K562 (cell line): ENCODE results near the gene RUNDC1. TPM values are rescaled to one million over a fixed set of nuclear protein-coding genes. Genes with fewer than 3 reads are reported as not detected.
A peak's percentile ranks its signal among the peaks of the same experiment; 100 is the strongest.

Experiments used
- ATAC-seq: fragments of 200-7000 bp; cut with Tn5 transposase; 3 replicates; pipeline ENCODE4 v1.9.1; 2020; ENCODE audit warnings: moderate library complexity
- BruUV-seq: library from RNA; stranded (reverse); fragments of 400-500 nt; replicated peaks from 2 replicates; lab custom pipeline; 2021; lab: Mats Ljungman, UMichigan
- CTCF ChIA-PET: fragments of 300-600 bp; formaldehyde crosslinking; extraction: SDS; loops from one replicate; lab custom pipeline; 2021; ENCODE audit warnings: low intra/inter-chr PET ratio; lab: Yijun Ruan, JAX
- POLR2A ChIA-PET: fragments of 300-600, 350-650 bp; sonication (Branson Sonifier 250); formaldehyde crosslinking; extraction: SDS; loops from one replicate; lab custom pipeline; 2021; ENCODE audit warnings: antibody characterized with exemption, inconsistent platforms; lab: Yijun Ruan, JAX
- DNase-seq, 4 experiments: peaks; one replicate each; pipeline versions ENCODE4 v3.0.0 to v3.0.0-alpha.2; 2011 to 2018; ENCODE audit warnings: low spot score in 3 of 4, mixed read lengths in 3 of 4; ENCODE audit errors: extremely low read depth in 1 of 4
- FAIRE-seq: peaks from 2 replicates; lab custom pipeline; 2011; peaks lifted over from hg19 to GRCh38; lab: Jason Lieb, UNC
- H2AFZ ChIP-seq: 2 replicates; pipeline ENCODE4 v1.6.0; 2011; ENCODE audit warnings: low read depth, low read length, control low read depth, inconsistent platforms
- H3K27ac ChIP-seq: fragments of 200-600 bp; 3 replicates; pipeline ENCODE4 v1.8.0; 2011; ENCODE audit warnings: low read depth, mild to moderate bottlenecking, control low read depth, inconsistent platforms, low read length, moderate library complexity, mixed read lengths; ENCODE audit errors: extremely low read depth
- H3K27me3 ChIP-seq, 2 experiments: fragments of 300-600 bp in 1 of 2; 2 replicates in 1 of 2; 3 replicates in 1 of 2; pipeline versions ENCODE4 v1.6.0 to v1.8.0; 2011; ENCODE audit warnings: inconsistent platforms in 2 of 2, low read length in 2 of 2, mild to moderate bottlenecking in 1 of 2, mixed read lengths in 1 of 2, moderate library complexity in 1 of 2; ENCODE audit not compliant: control insufficient read depth in 2 of 2, insufficient read depth in 2 of 2
- H3K36me3 ChIP-seq: fragments of 300-600 bp; 3 replicates; pipeline ENCODE4 v1.8.0; 2011; ENCODE audit warnings: mild to moderate bottlenecking, low read length, inconsistent platforms; ENCODE audit not compliant: control insufficient read depth, insufficient read depth
- H3K4me1 ChIP-seq, 2 experiments: fragments of 200-600 bp in 1 of 2; replicated peaks in 1 of 2; 2 replicates in 1 of 2; 3 replicates in 1 of 2; pipeline versions ENCODE4 v1.5.1 to v1.8.0; 2011; ENCODE audit warnings: inconsistent platforms in 2 of 2, low read length in 2 of 2, mild to moderate bottlenecking in 1 of 2, mixed read lengths in 1 of 2, moderate library complexity in 1 of 2; ENCODE audit not compliant: control insufficient read depth in 2 of 2, insufficient read depth in 2 of 2
- H3K4me2 ChIP-seq: 2 replicates; pipeline ENCODE4 v1.6.1; 2011; ENCODE audit warnings: low read length, control low read depth, inconsistent platforms, mixed read lengths; ENCODE audit not compliant: insufficient read depth
- H3K4me3 ChIP-seq: fragments of 200-600 bp; sonication (generic), shearing (Covaris generic); 2 replicates; pipeline ENCODE4 v1.5.1; 2016; ENCODE audit warnings: control low read depth, inconsistent platforms
- H3K79me2 ChIP-seq: fragments of 200-600 bp; 3 replicates; pipeline ENCODE4 v1.8.0; 2011; ENCODE audit warnings: low read length, inconsistent platforms; ENCODE audit not compliant: control insufficient read depth, insufficient read depth
- H3K9ac ChIP-seq, 2 experiments: 2 replicates each; pipeline versions ENCODE4 v1.6.0 to v1.6.1; 2011; ENCODE audit warnings: low read depth in 2 of 2, low read length in 2 of 2, control low read depth in 1 of 2, inconsistent platforms in 1 of 2, mild to moderate bottlenecking in 1 of 2, mixed read lengths in 1 of 2; ENCODE audit not compliant: insufficient read depth in 1 of 2
- H3K9me1 ChIP-seq: one replicate; pipeline ENCODE4 v1.6.0; 2011; ENCODE audit warnings: inconsistent platforms, mild to moderate bottlenecking, low read length, moderate library complexity; ENCODE audit not compliant: control insufficient read depth, insufficient read depth
- H3K9me3 ChIP-seq: replicated peaks from 2 replicates; pipeline ENCODE4 v1.5.1; 2011; ENCODE audit warnings: low read depth, low read length, inconsistent platforms; ENCODE audit not compliant: control insufficient read depth, insufficient read depth
- H4K20me1 ChIP-seq: replicated peaks from 2 replicates; pipeline ENCODE4 v1.6.1; 2011; ENCODE audit warnings: low read length, inconsistent platforms, mixed read lengths; ENCODE audit not compliant: control insufficient read depth, insufficient read depth
- CBFA2T2 ChIP-seq: fragments of 450-650 bp; conservative IDR thresholded peaks from 2 replicates; pipeline ENCODE4 v1.6.1; 2017; ENCODE audit warnings: mild to moderate bottlenecking
- CBFA2T3 ChIP-seq: fragments of 450-650 bp; IDR thresholded peaks from 2 replicates; pipeline ENCODE4 v1.6.1; 2017
- DPF2 ChIP-seq: fragments of 450-650 bp; IDR thresholded peaks from 2 replicates; pipeline ENCODE4 v1.6.1; 2016
- KDM1A ChIP-seq, 2 experiments: fragments of 450-650 bp; IDR thresholded peaks; 2 replicates each; pipeline ENCODE4 v1.6.1; 2016; ENCODE audit warnings: mild to moderate bottlenecking in 2 of 2
- PCBP2 ChIP-seq: fragments of 200-400 bp; formaldehyde crosslinking; IDR thresholded peaks from 2 replicates; pipeline ENCODE4 v1.6.1; 2018; ENCODE audit warnings: low read length, low read depth, mild to moderate bottlenecking, moderate library complexity; ENCODE audit not compliant: poor library complexity, severe bottlenecking
- PHTF2 ChIP-seq: fragments of 250-450 bp; sonication (Bioruptor Pico); IDR thresholded peaks from 2 replicates; pipeline ENCODE4 v1.5.0; 2021; ENCODE audit warnings: mild to moderate bottlenecking
- TAL1 ChIP-seq: fragments of 450-650 bp; IDR thresholded peaks from 2 replicates; pipeline ENCODE4 v1.6.1; 2016; ENCODE audit warnings: mild to moderate bottlenecking
- TCF3 ChIP-seq: sonication (generic); formaldehyde crosslinking; IDR thresholded peaks from 2 replicates; pipeline ENCODE4 v1.4.0; 2020; ENCODE audit warnings: mild to moderate bottlenecking, missing genetic modification reagents
- WGBS: fragments of 100-300 bp; shearing (Covaris generic); methylation state at CpG from one replicate; pipeline ENCODE4 v1.1.6; 2016; ENCODE audit warnings: low coverage, mixed read lengths; ENCODE audit not compliant: insufficient coverage; ENCODE audit errors: missing lambda C conversion rate; 5-methylcytosine and 5-hydroxymethylcytosine counted together
- in situ Hi-C: fragments of 300-500 bp; cut with MboI; formaldehyde crosslinking; loops from 4 replicates; pipeline ENCODE4 v1.15.0; 2018; ENCODE audit warnings: inconsistent platforms, mixed read lengths
- intact Hi-C: fragments of 100-400 bp; cut with micrococcal nuclease; formaldehyde crosslinking; loops from 2 replicates; pipeline ENCODE4 v1.14.2; 2022
- polyA plus RNA-seq, 8 experiments: library from polyadenylated mRNA; depleted of rRNA in 4 of 8; stranded (reverse) in 5 of 8; unstranded in 3 of 8; fragments of >200 nt; fragmentation: Nextera tagmentation in 2 of 8; fragmentation: Illumina TruSeq in 1 of 8; extraction: Ambion mirVana in 2 of 8; extraction: Trizol in 1 of 8; gene quantifications; 2 replicates each; pipeline versions ENCODE4 v1.2.1 to v1.2.3, GENCODE V29; 2011 to 2014; ENCODE audit warnings: inconsistent platforms in 1 of 8, missing spikeins in 1 of 8
- total RNA-seq, 7 experiments: library from RNA; depleted of rRNA in 6 of 7; stranded (reverse); fragments of >200 nt in 6 of 7; fragmentation: Illumina TruSeq in 2 of 7; extraction: Trizol in 2 of 7; gene quantifications; 2 replicates each; pipeline versions ENCODE4 v1.2.1 to v1.2.3, GENCODE V29; 2011 to 2021; ENCODE audit warnings: low replicate concordance in 1 of 7
- TF ChIP-seq, protein P1 (sequence below): sonication (generic); formaldehyde crosslinking; IDR thresholded peaks from 2 replicates; pipeline ENCODE4 v1.8.0; 2023; ENCODE audit warnings: mild to moderate bottlenecking, missing genetic modification reagents
- TF ChIP-seq, protein P2 (sequence below), 3 experiments: IDR thresholded peaks in 2 of 3; conservative IDR thresholded peaks in 1 of 3; 2 replicates each; pipeline ENCODE4 v1.5.1; 2011 to 2012; ENCODE audit warnings: low read length in 3 of 3, mild to moderate bottlenecking in 3 of 3, control low read depth in 2 of 3, improper control_type of control experiment in 1 of 3, inconsistent platforms in 1 of 3, low read depth in 1 of 3, mixed read lengths in 1 of 3, moderate library complexity in 1 of 3; ENCODE audit not compliant: insufficient read depth in 2 of 3

RUNDC1 gene
- total and polyA plus RNA-seq, 9 of the 15 experiments (the other 6 are each of a cell fraction or from before 2014, with no cell fraction given) = 3.4 to 12.6 (median 9.4) TPM

DNA sequence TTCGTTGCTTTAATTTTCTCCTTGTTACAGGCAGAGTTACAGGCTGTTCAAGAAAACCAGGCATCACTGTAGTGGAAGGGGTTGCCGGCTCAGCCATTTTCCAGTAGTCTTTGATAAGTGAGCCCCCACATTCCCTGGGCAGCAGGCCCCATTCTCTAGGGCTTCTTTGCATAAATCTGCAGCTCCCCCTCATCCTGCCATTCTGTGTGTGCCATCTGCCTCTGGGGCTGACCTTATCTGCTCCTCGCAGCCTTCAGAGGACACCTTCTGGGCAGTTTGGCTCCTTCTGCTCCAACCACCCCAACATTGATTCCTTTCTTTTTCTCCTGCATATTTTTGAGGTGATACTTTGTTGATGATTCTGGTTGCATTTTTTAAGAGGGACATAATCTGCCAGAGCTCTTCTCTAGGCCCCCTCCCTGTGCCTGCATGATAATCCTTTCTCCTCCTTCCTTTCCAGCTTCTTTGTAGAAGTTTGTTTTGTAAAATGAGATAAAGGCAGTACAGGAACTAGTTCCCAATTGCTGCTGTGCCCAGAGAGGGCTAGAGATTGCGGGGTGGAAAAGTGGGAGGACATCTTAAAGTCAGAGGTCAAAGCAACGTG, 61.8 kb downstream of the RUNDC1 start:
- in situ Hi-C loops = no loop called here
- no peaks in the 10 kb centered on the region for H3K79me2 ChIP-seq

More for the DNA sequence above, 61.8 kb downstream of the RUNDC1 start:
- H4K20me1 ChIP-seq = no peaks in the 10 kb centered on the region
- peaks cover 39% of the 10 kb centered on the region for H3K36me3 ChIP-seq
- TF ChIP-seq PCBP2 = no peak
- 0 out of 4 replicates have a peak, but pooled peaks of 1 of the 2 experiments have one; percentile 3 for TF ChIP-seq KDM1A (IDR thresholded peaks at IDR 0.05)
- peak; percentile 34; the same call in 1 of the 2 replicates for TF ChIP-seq DPF2
- TF ChIP-seq, protein P1, sequence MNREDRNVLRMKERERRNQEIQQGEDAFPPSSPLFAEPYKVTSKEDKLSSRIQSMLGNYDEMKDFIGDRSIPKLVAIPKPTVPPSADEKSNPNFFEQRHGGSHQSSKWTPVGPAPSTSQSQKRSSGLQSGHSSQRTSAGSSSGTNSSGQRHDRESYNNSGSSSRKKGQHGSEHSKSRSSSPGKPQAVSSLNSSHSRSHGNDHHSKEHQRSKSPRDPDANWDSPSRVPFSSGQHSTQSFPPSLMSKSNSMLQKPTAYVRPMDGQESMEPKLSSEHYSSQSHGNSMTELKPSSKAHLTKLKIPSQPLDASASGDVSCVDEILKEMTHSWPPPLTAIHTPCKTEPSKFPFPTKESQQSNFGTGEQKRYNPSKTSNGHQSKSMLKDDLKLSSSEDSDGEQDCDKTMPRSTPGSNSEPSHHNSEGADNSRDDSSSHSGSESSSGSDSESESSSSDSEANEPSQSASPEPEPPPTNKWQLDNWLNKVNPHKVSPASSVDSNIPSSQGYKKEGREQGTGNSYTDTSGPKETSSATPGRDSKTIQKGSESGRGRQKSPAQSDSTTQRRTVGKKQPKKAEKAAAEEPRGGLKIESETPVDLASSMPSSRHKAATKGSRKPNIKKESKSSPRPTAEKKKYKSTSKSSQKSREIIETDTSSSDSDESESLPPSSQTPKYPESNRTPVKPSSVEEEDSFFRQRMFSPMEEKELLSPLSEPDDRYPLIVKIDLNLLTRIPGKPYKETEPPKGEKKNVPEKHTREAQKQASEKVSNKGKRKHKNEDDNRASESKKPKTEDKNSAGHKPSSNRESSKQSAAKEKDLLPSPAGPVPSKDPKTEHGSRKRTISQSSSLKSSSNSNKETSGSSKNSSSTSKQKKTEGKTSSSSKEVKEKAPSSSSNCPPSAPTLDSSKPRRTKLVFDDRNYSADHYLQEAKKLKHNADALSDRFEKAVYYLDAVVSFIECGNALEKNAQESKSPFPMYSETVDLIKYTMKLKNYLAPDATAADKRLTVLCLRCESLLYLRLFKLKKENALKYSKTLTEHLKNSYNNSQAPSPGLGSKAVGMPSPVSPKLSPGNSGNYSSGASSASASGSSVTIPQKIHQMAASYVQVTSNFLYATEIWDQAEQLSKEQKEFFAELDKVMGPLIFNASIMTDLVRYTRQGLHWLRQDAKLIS (CRISPR knock-in tag) = no peak
- TF ChIP-seq CBFA2T3 = peak; percentile 76
- peak; percentile 59 for TF ChIP-seq CBFA2T2
- peak; percentile 35; the same call in 1 of the 2 replicates for TF ChIP-seq TCF3 (CRISPR knock-in tag)
- TF ChIP-seq, protein P2, sequence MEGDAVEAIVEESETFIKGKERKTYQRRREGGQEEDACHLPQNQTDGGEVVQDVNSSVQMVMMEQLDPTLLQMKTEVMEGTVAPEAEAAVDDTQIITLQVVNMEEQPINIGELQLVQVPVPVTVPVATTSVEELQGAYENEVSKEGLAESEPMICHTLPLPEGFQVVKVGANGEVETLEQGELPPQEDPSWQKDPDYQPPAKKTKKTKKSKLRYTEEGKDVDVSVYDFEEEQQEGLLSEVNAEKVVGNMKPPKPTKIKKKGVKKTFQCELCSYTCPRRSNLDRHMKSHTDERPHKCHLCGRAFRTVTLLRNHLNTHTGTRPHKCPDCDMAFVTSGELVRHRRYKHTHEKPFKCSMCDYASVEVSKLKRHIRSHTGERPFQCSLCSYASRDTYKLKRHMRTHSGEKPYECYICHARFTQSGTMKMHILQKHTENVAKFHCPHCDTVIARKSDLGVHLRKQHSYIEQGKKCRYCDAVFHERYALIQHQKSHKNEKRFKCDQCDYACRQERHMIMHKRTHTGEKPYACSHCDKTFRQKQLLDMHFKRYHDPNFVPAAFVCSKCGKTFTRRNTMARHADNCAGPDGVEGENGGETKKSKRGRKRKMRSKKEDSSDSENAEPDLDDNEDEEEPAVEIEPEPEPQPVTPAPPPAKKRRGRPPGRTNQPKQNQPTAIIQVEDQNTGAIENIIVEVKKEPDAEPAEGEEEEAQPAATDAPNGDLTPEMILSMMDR (IDR thresholded peaks at IDR 0.05 in 2 of 3, conservative IDR thresholded peaks at IDR 0.05 in 1 of 3; ENCODE audit: insufficient read depth in 2 of 3, low read depth in 1 of 3, low read length in 3 of 3) = peak in 1 of 3 experiments; percentile 18; a peak in 1 of 6 replicates
- TF ChIP-seq PHTF2 (CRISPR knock-in tag) = no peak
- TF ChIP-seq TAL1 = peak; percentile 48
- no peak overlapping the region for H3K9ac ChIP-seq
- peaks cover 0 to 5% of the 10 kb centered on the region in 2 experiments; a peak in 3 of 5 replicates for H3K4me1 ChIP-seq
- ATAC-seq (peak; percentile 73), FAIRE-seq (no peak), DNase-seq (peak in 3 of 4 experiments; percentile 32 to 40 (median 38))
- no peaks in the 10 kb centered on the region for H3K9me3 ChIP-seq
- H3K27ac ChIP-seq = no peak overlapping the region
- no peak overlapping the region for H3K4me2 ChIP-seq
- ChIA-PET POLR2A (interaction anchor here (0.7 to 1.8 kb wide), 2 partner anchors 11 to 274 kb away, joined by 4 to 7 read pairs; no protein-coding TSS in a partner anchor), CTCF (no interaction called here)
- no TSS peak for BruUV-seq
- intact Hi-C loops = no loop called here
- no peak overlapping the region for H3K4me3 ChIP-seq
- H3K27me3 ChIP-seq = no peaks in the 10 kb centered on the region
- 39% methylated on average over 5 of the region's 5 CpGs for WGBS
- H2AFZ ChIP-seq = no peak overlapping the region
- H3K9me1 ChIP-seq = no peaks in the 10 kb centered on the region
